Neural cell (in vitro differentiated cells): ENCODE data around the gene FRMPD4. TPM values are rescaled to one million over a fixed set of nuclear protein-coding genes. Genes with fewer than 3 reads are reported as not detected.

Experiments used
- H2AFZ ChIP-seq: fragments of 200-600, 300-800 bp; sonication (generic), shearing (Covaris generic); 2 replicates; pipeline ENCODE4 v1.6.0; 2014; ENCODE audit warnings: low read depth, mild to moderate bottlenecking, antibody characterized with exemption, low read length, moderate library complexity
- H3F3A ChIP-seq: fragments of 200-600 bp; shearing (Covaris generic); 2 replicates; pipeline ENCODE4 v1.6.1; 2016; ENCODE audit warnings: mild to moderate bottlenecking, moderate library complexity, mixed read lengths, antibody characterized with exemption, low read length; ENCODE audit not compliant: insufficient read depth, poor library complexity, severe bottlenecking
- H3K27ac ChIP-seq: fragments of 200-600, 300-800 bp; sonication (generic), shearing (Covaris generic); 2 replicates; pipeline ENCODE4 v1.5.1; 2014; ENCODE audit warnings: mild to moderate bottlenecking, low read length, moderate library complexity
- H3K27me3 ChIP-seq: fragments of 300-800, 200-600 bp; sonication (generic), shearing (Covaris generic); 2 replicates; pipeline ENCODE4 v1.6.0; 2014; ENCODE audit warnings: mild to moderate bottlenecking, low read depth, low read length, moderate library complexity; ENCODE audit not compliant: insufficient read depth
- H3K36me3 ChIP-seq: fragments of 300-800, 200-600 bp; sonication (generic), shearing (Covaris generic); 2 replicates; pipeline ENCODE4 v1.5.1; 2014; ENCODE audit warnings: mild to moderate bottlenecking, antibody characterized with exemption, low read length, moderate library complexity; ENCODE audit not compliant: insufficient read depth
- H3K4me2 ChIP-seq: fragments of 300-800, 200-600 bp; sonication (generic), shearing (Covaris generic); 2 replicates; pipeline ENCODE4 v1.6.0; 2014; ENCODE audit warnings: mild to moderate bottlenecking, low read length
- H3K4me3 ChIP-seq: fragments of 300-800, 200-600 bp; sonication (generic), shearing (Covaris generic); 2 replicates; pipeline ENCODE4 v1.5.1; 2014; ENCODE audit warnings: mild to moderate bottlenecking, low read length, moderate library complexity
- H3K79me2 ChIP-seq: fragments of 200-600 bp; shearing (Covaris generic); replicated peaks from 2 replicates; pipeline ENCODE4 v1.6.0; 2014; ENCODE audit warnings: mild to moderate bottlenecking, low read length, moderate library complexity; ENCODE audit not compliant: insufficient read depth
- H3K9ac ChIP-seq: fragments of 300-800, 200-600 bp; sonication (generic), shearing (Covaris generic); 2 replicates; pipeline ENCODE4 v1.6.1; 2016; ENCODE audit warnings: mild to moderate bottlenecking, low read length, mixed read lengths
- H3K9me2 ChIP-seq: fragments of 200-600 bp; shearing (Covaris generic); 2 replicates; pipeline ENCODE4 v1.6.1; 2016; ENCODE audit warnings: mild to moderate bottlenecking, low read length, mixed read lengths; ENCODE audit not compliant: insufficient read depth
- H3K9me3 ChIP-seq: fragments of 200-600, 300-800 bp; sonication (generic), shearing (Covaris generic); 2 replicates; pipeline ENCODE4 v1.6.1; 2016; ENCODE audit warnings: mild to moderate bottlenecking, mixed run types, low read length, moderate library complexity, mixed read lengths
- H4K20me1 ChIP-seq: fragments of 200-600 bp; shearing (Covaris generic); 2 replicates; pipeline ENCODE4 v1.6.1; 2016; ENCODE audit warnings: mild to moderate bottlenecking, mixed run types; ENCODE audit not compliant: insufficient read depth
- EP300 ChIP-seq: fragments of 450-650 bp; conservative IDR thresholded peaks from 2 replicates; pipeline ENCODE4 v1.6.1; 2014; ENCODE audit warnings: antibody characterized with exemption, mild to moderate bottlenecking, moderate library complexity; ENCODE audit not compliant: poor library complexity, severe bottlenecking
- EZH2 ChIP-seq: fragments of 200-600, 300-800 bp; shearing (Covaris generic), sonication (generic); IDR thresholded peaks from 2 replicates; pipeline ENCODE4 v1.6.1; 2014; ENCODE audit warnings: antibody characterized with exemption, low read length, borderline replicate concordance, mild to moderate bottlenecking; ENCODE audit not compliant: insufficient read depth, poor library complexity, severe bottlenecking
- MXI1 ChIP-seq: fragments of 450-650 bp; conservative IDR thresholded peaks from 2 replicates; pipeline ENCODE4 v1.6.1; 2014; ENCODE audit warnings: antibody characterized with exemption, mild to moderate bottlenecking; ENCODE audit not compliant: poor library complexity, severe bottlenecking
- POLR2AphosphoS5 ChIP-seq: IDR thresholded peaks from 2 replicates; pipeline ENCODE4 v1.6.1; 2012
- RAD21 ChIP-seq: fragments of 450-650 bp; conservative IDR thresholded peaks from 2 replicates; pipeline ENCODE4 v1.6.1; 2014; ENCODE audit warnings: antibody characterized with exemption, mild to moderate bottlenecking, moderate library complexity
- SMC3 ChIP-seq: fragments of 450-650 bp; conservative IDR thresholded peaks from 2 replicates; pipeline ENCODE4 v1.6.1; 2014; ENCODE audit warnings: antibody characterized with exemption, mild to moderate bottlenecking, moderate library complexity; ENCODE audit not compliant: poor library complexity
- TAF1 ChIP-seq: IDR thresholded peaks from 2 replicates; pipeline ENCODE4 v1.6.1; 2012; ENCODE audit warnings: low read depth
- polyA plus RNA-seq: library from polyadenylated mRNA; depleted of rRNA; stranded (reverse); fragments of >200 nt; gene quantifications from 2 replicates; pipeline ENCODE4 v1.2.3, GENCODE V29; 2014
- TF ChIP-seq, protein P1 (sequence below): IDR thresholded peaks from 2 replicates; pipeline ENCODE4 v1.6.1; 2012; ENCODE audit warnings: borderline replicate concordance
- TF ChIP-seq, protein P2 (sequence below): fragments of 450-650 bp; IDR thresholded peaks from 2 replicates; pipeline ENCODE4 v1.5.1; 2014; ENCODE audit warnings: antibody characterized with exemption, mild to moderate bottlenecking, moderate library complexity; ENCODE audit not compliant: poor library complexity, severe bottlenecking

FRMPD4 gene
- polyA plus RNA-seq, 1 donor from 2014 or later = 1.2 TPM

DNA sequence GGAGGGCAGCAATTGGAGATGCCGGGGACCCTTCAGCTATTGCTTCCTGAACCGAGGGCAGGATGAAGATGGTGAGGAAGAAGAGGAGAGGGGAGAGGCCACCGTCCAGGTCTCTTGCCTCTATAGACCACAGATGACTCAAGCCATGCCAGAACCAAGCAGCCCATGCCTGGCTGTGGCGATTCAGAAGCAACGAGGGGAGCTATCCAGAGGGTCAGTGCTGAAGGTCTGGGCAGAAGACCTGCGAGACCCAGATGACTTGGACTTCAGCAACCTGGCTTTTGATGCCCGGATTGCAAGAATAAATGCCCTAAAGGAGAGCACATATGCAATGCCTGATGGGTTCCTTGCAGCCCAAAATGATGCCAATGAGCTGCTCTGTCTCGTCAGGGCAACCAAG is 582.8 kb downstream of the FRMPD4 start:
- Histone ChIP-seq H2AFZ (no peak overlapping the region), H3K79me2 (no peaks in the 10 kb centered on the region), H3K9me2 (no peaks in the 10 kb centered on the region), H3K9ac (no peak overlapping the region), H3K4me3 (no peak overlapping the region), H3K27ac (no peak overlapping the region), H3K36me3 (no peaks in the 10 kb centered on the region), H4K20me1 (no peaks in the 10 kb centered on the region), H3K9me3 (no peaks in the 10 kb centered on the region), H3K27me3 (no peaks in the 10 kb centered on the region), H3K4me2 (no peak overlapping the region), H3F3A (no peaks in the 10 kb centered on the region)
- TF ChIP-seq, protein P1, sequence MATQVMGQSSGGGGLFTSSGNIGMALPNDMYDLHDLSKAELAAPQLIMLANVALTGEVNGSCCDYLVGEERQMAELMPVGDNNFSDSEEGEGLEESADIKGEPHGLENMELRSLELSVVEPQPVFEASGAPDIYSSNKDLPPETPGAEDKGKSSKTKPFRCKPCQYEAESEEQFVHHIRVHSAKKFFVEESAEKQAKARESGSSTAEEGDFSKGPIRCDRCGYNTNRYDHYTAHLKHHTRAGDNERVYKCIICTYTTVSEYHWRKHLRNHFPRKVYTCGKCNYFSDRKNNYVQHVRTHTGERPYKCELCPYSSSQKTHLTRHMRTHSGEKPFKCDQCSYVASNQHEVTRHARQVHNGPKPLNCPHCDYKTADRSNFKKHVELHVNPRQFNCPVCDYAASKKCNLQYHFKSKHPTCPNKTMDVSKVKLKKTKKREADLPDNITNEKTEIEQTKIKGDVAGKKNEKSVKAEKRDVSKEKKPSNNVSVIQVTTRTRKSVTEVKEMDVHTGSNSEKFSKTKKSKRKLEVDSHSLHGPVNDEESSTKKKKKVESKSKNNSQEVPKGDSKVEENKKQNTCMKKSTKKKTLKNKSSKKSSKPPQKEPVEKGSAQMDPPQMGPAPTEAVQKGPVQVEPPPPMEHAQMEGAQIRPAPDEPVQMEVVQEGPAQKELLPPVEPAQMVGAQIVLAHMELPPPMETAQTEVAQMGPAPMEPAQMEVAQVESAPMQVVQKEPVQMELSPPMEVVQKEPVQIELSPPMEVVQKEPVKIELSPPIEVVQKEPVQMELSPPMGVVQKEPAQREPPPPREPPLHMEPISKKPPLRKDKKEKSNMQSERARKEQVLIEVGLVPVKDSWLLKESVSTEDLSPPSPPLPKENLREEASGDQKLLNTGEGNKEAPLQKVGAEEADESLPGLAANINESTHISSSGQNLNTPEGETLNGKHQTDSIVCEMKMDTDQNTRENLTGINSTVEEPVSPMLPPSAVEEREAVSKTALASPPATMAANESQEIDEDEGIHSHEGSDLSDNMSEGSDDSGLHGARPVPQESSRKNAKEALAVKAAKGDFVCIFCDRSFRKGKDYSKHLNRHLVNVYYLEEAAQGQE = no peak
- TF ChIP-seq POLR2AphosphoS5 = no peak
- no peak for TF ChIP-seq EP300
- no peak for TF ChIP-seq MXI1
- TF ChIP-seq EZH2 = no peak
- no peak for TF ChIP-seq TAF1
- TF ChIP-seq SMC3 = no peak
- no peak for TF ChIP-seq RAD21
- TF ChIP-seq, protein P2, sequence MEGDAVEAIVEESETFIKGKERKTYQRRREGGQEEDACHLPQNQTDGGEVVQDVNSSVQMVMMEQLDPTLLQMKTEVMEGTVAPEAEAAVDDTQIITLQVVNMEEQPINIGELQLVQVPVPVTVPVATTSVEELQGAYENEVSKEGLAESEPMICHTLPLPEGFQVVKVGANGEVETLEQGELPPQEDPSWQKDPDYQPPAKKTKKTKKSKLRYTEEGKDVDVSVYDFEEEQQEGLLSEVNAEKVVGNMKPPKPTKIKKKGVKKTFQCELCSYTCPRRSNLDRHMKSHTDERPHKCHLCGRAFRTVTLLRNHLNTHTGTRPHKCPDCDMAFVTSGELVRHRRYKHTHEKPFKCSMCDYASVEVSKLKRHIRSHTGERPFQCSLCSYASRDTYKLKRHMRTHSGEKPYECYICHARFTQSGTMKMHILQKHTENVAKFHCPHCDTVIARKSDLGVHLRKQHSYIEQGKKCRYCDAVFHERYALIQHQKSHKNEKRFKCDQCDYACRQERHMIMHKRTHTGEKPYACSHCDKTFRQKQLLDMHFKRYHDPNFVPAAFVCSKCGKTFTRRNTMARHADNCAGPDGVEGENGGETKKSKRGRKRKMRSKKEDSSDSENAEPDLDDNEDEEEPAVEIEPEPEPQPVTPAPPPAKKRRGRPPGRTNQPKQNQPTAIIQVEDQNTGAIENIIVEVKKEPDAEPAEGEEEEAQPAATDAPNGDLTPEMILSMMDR = no peak

DNA sequence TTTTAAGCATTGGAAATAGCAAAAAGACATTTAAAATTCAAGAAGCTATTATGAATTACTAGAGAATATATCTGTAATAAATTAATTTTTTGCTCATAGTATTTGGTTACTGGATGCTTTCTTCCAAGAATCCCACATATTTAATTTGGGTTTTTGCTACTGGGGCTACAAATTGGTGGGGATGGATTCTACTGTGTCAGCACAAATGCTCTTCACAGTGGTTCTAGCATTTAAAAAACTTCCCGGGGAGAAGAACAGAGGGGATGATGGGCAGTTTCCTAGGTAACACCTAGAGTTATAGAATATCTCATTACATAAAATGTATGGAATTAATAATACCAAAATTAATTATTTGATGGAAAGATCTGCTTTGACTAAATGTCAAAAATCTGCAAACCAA is 584.0 kb downstream of the FRMPD4 start:
- Histone ChIP-seq H3K36me3 (no peaks in the 10 kb centered on the region), H3K27ac (no peak overlapping the region), H3K27me3 (no peaks in the 10 kb centered on the region), H3K4me2 (no peak overlapping the region), H3F3A (no peaks in the 10 kb centered on the region), H3K9me2 (no peaks in the 10 kb centered on the region), H3K9ac (no peak overlapping the region), H2AFZ (no peak overlapping the region), H3K9me3 (no peaks in the 10 kb centered on the region), H4K20me1 (no peaks in the 10 kb centered on the region), H3K4me3 (no peak overlapping the region), H3K79me2 (no peaks in the 10 kb centered on the region)
- TF ChIP-seq MXI1 = no peak
- no peak for TF ChIP-seq POLR2AphosphoS5
- no peak for TF ChIP-seq EP300
- TF ChIP-seq, protein P1 = no peak
- TF ChIP-seq SMC3 = no peak
